HEK293 (cell line): ENCODE measurements around the gene RNF121.

ENCODE experiments used
- GFI1B ChIP-seq: fragments of 450-650 bp; formaldehyde crosslinking; IDR thresholded peaks from 2 replicates; pipeline ENCODE4 v1.5.1; 2016; ENCODE audit warnings: missing biosample characterization, missing genetic modification characterization
- ZBTB1 ChIP-seq: fragments of 450-650 bp; formaldehyde crosslinking; IDR thresholded peaks from 2 replicates; pipeline ENCODE4 v1.5.1; 2016; ENCODE audit warnings: missing biosample characterization, missing genetic modification characterization
- ZNF112 ChIP-seq: fragments of 450-650 bp; formaldehyde crosslinking; IDR thresholded peaks from 2 replicates; pipeline ENCODE4 v1.5.0; 2017; ENCODE audit warnings: missing biosample characterization, missing genetic modification characterization
- ZNF121 ChIP-seq: fragments of 450-650 bp; formaldehyde crosslinking; IDR thresholded peaks from 2 replicates; pipeline ENCODE4 v1.5.1; 2016; ENCODE audit warnings: missing biosample characterization, missing genetic modification characterization
- ZNF140 ChIP-seq: fragments of 450-650 bp; formaldehyde crosslinking; IDR thresholded peaks from 2 replicates; pipeline ENCODE4 v1.5.1; 2016; ENCODE audit warnings: missing biosample characterization, missing genetic modification characterization
- ZNF169 ChIP-seq: fragments of 450-650 bp; formaldehyde crosslinking; IDR thresholded peaks from 2 replicates; pipeline ENCODE4 v1.5.1; 2016; ENCODE audit warnings: missing biosample characterization, missing genetic modification characterization
- ZNF2 ChIP-seq: fragments of 450-650 bp; formaldehyde crosslinking; IDR thresholded peaks from 2 replicates; pipeline ENCODE4 v1.5.1; 2016; ENCODE audit warnings: missing biosample characterization, missing genetic modification characterization
- ZNF223 ChIP-seq: fragments of 450-650 bp; formaldehyde crosslinking; IDR thresholded peaks from 2 replicates; pipeline ENCODE4 v1.5.1; 2016; ENCODE audit warnings: missing biosample characterization, missing genetic modification characterization
- ZNF341 ChIP-seq: fragments of 450-650 bp; formaldehyde crosslinking; IDR thresholded peaks from 2 replicates; pipeline ENCODE4; 2016; ENCODE audit warnings: low read depth, missing biosample characterization, missing genetic modification characterization
- ZNF404 ChIP-seq: fragments of 450-650 bp; formaldehyde crosslinking; IDR thresholded peaks from 2 replicates; pipeline ENCODE4 v1.5.1; 2017; ENCODE audit warnings: missing biosample characterization, missing genetic modification characterization
- ZNF670 ChIP-seq: fragments of 450-650 bp; formaldehyde crosslinking; IDR thresholded peaks from 2 replicates; pipeline ENCODE4 v1.5.1; 2016; ENCODE audit warnings: missing biosample characterization, missing genetic modification characterization, low read depth
- TF ChIP-seq, protein P1 (sequence below): fragments of 450-650 bp; formaldehyde crosslinking; conservative IDR thresholded peaks from 2 replicates; pipeline ENCODE4 v1.5.1; 2016; ENCODE audit warnings: low read depth, missing biosample characterization, missing genetic modification characterization
- TF ChIP-seq, protein P2 (sequence below): fragments of 450-650 bp; formaldehyde crosslinking; IDR thresholded peaks from 2 replicates; pipeline ENCODE4 v1.5.1; 2016; ENCODE audit warnings: missing biosample characterization, missing genetic modification characterization, borderline replicate concordance
- TF ChIP-seq, protein P3 (sequence below): fragments of 450-650 bp; formaldehyde crosslinking; IDR thresholded peaks from 2 replicates; pipeline ENCODE4 v1.5.1; 2016; ENCODE audit warnings: missing biosample characterization, missing genetic modification characterization, borderline replicate concordance
- TF ChIP-seq, protein P4 (sequence below): fragments of 450-650 bp; formaldehyde crosslinking; IDR thresholded peaks from 2 replicates; pipeline ENCODE4 v1.5.0; 2017; ENCODE audit warnings: missing biosample characterization, missing genetic modification characterization, borderline replicate concordance
- TF ChIP-seq, protein P5 (sequence below): fragments of 450-650 bp; formaldehyde crosslinking; IDR thresholded peaks from 2 replicates; pipeline ENCODE4 v1.5.1; 2016; ENCODE audit warnings: missing biosample characterization, missing genetic modification characterization
- TF ChIP-seq, protein P6 (sequence below): fragments of 450-650 bp; formaldehyde crosslinking; IDR thresholded peaks from 2 replicates; pipeline ENCODE4 v1.5.1; 2016; ENCODE audit warnings: missing biosample characterization, missing genetic modification characterization, low read depth
- TF ChIP-seq, protein P7 (sequence below): fragments of 450-650 bp; formaldehyde crosslinking; IDR thresholded peaks from 2 replicates; pipeline ENCODE4 v1.5.1; 2016; ENCODE audit warnings: missing biosample characterization, missing genetic modification characterization

The RNF121 gene

DNA sequence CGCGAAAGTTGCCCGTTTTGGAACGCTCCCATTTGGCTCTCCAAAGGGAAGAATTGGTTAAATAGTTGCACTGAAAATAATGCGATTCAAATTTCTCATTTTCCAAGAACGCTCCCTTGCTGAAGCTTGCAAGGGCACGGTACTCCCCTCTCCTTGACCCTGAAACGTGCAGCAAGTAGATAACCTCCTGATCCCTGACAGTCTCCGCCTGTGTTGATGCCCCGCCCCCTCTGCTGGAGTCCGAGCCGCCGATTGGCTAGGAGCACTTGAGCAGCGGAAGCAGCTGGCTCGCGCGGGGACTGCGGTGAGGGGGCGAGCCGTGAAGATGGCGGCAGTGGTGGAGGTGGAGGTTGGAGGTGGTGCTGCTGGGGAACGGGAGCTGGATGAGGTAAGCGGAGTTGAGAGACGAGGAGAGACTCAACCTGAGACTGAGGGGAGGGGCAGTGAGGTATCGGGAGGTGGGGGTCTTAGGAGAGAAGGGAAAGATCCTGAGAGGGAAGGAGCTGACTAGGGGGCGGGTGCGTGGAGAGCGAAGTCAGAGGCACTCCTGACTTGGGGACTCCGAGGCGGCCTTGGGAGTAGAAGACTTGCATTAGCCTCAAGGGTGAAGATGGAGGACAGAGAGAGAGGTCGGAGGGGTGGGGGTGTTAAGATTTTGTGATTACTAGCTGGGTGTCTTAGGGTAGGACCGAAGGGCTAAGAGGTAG is at the start of gene RNF121 (continued):
- TF ChIP-seq, protein P1, sequence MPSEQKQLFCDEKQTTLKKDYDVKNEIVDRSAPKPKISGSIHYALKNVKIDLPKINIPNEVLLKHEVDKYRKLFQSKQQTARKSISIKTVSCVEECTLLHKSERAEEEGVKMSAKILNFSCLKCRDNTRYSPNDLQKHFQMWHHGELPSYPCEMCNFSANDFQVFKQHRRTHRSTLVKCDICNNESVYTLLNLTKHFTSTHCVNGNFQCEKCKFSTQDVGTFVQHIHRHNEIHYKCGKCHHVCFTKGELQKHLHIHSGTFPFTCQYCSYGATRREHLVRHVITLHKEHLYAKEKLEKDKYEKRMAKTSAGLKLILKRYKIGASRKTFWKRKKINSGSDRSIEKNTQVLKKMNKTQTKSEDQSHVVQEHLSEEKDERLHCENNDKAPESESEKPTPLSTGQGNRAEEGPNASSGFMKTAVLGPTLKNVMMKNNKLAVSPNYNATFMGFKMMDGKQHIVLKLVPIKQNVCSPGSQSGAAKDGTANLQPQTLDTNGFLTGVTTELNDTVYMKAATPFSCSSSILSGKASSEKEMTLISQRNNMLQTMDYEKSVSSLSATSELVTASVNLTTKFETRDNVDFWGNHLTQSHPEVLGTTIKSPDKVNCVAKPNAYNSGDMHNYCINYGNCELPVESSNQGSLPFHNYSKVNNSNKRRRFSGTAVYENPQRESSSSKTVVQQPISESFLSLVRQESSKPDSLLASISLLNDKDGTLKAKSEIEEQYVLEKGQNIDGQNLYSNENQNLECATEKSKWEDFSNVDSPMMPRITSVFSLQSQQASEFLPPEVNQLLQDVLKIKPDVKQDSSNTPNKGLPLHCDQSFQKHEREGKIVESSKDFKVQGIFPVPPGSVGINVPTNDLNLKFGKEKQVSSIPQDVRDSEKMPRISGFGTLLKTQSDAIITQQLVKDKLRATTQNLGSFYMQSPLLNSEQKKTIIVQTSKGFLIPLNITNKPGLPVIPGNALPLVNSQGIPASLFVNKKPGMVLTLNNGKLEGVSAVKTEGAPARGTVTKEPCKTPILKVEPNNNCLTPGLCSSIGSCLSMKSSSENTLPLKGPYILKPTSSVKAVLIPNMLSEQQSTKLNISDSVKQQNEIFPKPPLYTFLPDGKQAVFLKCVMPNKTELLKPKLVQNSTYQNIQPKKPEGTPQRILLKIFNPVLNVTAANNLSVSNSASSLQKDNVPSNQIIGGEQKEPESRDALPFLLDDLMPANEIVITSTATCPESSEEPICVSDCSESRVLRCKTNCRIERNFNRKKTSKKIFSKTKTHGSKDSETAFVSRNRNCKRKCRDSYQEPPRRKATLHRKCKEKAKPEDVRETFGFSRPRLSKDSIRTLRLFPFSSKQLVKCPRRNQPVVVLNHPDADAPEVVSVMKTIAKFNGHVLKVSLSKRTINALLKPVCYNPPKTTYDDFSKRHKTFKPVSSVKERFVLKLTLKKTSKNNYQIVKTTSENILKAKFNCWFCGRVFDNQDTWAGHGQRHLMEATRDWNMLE = 0 out of 2 replicates have a peak, but pooled peaks have one; percentile 5
- no peak for TF ChIP-seq ZNF112 (tag by site-specific recombination)
- TF ChIP-seq, protein P2, sequence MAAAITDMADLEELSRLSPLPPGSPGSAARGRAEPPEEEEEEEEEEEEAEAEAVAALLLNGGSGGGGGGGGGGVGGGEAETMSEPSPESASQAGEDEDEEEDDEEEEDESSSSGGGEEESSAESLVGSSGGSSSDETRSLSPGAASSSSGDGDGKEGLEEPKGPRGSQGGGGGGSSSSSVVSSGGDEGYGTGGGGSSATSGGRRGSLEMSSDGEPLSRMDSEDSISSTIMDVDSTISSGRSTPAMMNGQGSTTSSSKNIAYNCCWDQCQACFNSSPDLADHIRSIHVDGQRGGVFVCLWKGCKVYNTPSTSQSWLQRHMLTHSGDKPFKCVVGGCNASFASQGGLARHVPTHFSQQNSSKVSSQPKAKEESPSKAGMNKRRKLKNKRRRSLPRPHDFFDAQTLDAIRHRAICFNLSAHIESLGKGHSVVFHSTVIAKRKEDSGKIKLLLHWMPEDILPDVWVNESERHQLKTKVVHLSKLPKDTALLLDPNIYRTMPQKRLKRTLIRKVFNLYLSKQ = no peak
- no peak for TF ChIP-seq ZNF223
- TF ChIP-seq, protein P3, sequence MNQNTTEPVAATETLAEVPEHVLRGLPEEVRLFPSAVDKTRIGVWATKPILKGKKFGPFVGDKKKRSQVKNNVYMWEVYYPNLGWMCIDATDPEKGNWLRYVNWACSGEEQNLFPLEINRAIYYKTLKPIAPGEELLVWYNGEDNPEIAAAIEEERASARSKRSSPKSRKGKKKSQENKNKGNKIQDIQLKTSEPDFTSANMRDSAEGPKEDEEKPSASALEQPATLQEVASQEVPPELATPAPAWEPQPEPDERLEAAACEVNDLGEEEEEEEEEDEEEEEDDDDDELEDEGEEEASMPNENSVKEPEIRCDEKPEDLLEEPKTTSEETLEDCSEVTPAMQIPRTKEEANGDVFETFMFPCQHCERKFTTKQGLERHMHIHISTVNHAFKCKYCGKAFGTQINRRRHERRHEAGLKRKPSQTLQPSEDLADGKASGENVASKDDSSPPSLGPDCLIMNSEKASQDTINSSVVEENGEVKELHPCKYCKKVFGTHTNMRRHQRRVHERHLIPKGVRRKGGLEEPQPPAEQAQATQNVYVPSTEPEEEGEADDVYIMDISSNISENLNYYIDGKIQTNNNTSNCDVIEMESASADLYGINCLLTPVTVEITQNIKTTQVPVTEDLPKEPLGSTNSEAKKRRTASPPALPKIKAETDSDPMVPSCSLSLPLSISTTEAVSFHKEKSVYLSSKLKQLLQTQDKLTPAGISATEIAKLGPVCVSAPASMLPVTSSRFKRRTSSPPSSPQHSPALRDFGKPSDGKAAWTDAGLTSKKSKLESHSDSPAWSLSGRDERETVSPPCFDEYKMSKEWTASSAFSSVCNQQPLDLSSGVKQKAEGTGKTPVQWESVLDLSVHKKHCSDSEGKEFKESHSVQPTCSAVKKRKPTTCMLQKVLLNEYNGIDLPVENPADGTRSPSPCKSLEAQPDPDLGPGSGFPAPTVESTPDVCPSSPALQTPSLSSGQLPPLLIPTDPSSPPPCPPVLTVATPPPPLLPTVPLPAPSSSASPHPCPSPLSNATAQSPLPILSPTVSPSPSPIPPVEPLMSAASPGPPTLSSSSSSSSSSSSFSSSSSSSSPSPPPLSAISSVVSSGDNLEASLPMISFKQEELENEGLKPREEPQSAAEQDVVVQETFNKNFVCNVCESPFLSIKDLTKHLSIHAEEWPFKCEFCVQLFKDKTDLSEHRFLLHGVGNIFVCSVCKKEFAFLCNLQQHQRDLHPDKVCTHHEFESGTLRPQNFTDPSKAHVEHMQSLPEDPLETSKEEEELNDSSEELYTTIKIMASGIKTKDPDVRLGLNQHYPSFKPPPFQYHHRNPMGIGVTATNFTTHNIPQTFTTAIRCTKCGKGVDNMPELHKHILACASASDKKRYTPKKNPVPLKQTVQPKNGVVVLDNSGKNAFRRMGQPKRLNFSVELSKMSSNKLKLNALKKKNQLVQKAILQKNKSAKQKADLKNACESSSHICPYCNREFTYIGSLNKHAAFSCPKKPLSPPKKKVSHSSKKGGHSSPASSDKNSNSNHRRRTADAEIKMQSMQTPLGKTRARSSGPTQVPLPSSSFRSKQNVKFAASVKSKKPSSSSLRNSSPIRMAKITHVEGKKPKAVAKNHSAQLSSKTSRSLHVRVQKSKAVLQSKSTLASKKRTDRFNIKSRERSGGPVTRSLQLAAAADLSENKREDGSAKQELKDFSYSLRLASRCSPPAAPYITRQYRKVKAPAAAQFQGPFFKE = peak; percentile 55; the same call in 1 of the 2 replicates
- no peak for TF ChIP-seq ZNF140 (tag by site-specific recombination)
- TF ChIP-seq, protein P4, sequence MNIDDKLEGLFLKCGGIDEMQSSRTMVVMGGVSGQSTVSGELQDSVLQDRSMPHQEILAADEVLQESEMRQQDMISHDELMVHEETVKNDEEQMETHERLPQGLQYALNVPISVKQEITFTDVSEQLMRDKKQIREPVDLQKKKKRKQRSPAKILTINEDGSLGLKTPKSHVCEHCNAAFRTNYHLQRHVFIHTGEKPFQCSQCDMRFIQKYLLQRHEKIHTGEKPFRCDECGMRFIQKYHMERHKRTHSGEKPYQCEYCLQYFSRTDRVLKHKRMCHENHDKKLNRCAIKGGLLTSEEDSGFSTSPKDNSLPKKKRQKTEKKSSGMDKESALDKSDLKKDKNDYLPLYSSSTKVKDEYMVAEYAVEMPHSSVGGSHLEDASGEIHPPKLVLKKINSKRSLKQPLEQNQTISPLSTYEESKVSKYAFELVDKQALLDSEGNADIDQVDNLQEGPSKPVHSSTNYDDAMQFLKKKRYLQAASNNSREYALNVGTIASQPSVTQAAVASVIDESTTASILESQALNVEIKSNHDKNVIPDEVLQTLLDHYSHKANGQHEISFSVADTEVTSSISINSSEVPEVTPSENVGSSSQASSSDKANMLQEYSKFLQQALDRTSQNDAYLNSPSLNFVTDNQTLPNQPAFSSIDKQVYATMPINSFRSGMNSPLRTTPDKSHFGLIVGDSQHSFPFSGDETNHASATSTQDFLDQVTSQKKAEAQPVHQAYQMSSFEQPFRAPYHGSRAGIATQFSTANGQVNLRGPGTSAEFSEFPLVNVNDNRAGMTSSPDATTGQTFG = no peak
- TF ChIP-seq, protein P5, sequence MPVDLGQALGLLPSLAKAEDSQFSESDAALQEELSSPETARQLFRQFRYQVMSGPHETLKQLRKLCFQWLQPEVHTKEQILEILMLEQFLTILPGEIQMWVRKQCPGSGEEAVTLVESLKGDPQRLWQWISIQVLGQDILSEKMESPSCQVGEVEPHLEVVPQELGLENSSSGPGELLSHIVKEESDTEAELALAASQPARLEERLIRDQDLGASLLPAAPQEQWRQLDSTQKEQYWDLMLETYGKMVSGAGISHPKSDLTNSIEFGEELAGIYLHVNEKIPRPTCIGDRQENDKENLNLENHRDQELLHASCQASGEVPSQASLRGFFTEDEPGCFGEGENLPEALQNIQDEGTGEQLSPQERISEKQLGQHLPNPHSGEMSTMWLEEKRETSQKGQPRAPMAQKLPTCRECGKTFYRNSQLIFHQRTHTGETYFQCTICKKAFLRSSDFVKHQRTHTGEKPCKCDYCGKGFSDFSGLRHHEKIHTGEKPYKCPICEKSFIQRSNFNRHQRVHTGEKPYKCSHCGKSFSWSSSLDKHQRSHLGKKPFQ (tag by site-specific recombination) = no peak
- TF ChIP-seq, protein P6, sequence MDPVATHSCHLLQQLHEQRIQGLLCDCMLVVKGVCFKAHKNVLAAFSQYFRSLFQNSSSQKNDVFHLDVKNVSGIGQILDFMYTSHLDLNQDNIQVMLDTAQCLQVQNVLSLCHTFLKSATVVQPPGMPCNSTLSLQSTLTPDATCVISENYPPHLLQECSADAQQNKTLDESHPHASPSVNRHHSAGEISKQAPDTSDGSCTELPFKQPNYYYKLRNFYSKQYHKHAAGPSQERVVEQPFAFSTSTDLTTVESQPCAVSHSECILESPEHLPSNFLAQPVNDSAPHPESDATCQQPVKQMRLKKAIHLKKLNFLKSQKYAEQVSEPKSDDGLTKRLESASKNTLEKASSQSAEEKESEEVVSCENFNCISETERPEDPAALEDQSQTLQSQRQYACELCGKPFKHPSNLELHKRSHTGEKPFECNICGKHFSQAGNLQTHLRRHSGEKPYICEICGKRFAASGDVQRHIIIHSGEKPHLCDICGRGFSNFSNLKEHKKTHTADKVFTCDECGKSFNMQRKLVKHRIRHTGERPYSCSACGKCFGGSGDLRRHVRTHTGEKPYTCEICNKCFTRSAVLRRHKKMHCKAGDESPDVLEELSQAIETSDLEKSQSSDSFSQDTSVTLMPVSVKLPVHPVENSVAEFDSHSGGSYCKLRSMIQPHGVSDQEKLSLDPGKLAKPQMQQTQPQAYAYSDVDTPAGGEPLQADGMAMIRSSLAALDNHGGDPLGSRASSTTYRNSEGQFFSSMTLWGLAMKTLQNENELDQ (tag by site-specific recombination) = no peak
- TF ChIP-seq ZNF341 (tag by site-specific recombination) = no peak
- TF ChIP-seq GFI1B (tag by site-specific recombination) = no peak
- TF ChIP-seq ZNF121 (tag by site-specific recombination) = no peak
- no peak for TF ChIP-seq ZNF169 (tag by site-specific recombination)
- TF ChIP-seq, protein P7, sequence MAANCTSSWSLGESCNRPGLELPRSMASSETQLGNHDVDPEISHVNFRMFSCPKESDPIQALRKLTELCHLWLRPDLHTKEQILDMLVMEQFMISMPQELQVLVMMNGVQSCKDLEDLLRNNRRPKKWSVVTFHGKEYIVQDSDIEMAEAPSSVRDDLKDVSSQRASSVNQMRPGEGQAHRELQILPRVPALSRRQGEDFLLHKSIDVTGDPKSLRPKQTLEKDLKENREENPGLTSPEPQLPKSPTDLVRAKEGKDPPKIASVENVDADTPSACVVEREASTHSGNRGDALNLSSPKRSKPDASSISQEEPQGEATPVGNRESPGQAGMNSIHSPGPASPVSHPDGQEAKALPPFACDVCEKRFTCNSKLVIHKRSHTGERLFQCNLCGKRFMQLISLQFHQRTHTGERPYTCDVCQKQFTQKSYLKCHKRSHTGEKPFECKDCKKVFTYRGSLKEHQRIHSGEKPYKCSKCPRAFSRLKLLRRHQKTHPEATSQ (tag by site-specific recombination) = no peak
- no peak for TF ChIP-seq ZNF404
- peak; percentile 42 for TF ChIP-seq ZNF2 (tag by site-specific recombination)
- no peak for TF ChIP-seq ZBTB1
- TF ChIP-seq ZNF670 (tag by site-specific recombination) = no peak
